CD4-positive, alpha-beta T cell treated with Interleukin-4 for 4 hours (primary cell): ENCODE results near the gene GIMAP5.

Source experiments
- DNase-seq: peaks from one replicate; pipeline ENCODE4 v3.0.0-alpha.2; 2020

The GIMAP5 gene

GRCh38 chr7:150737265-150738055, at the start of gene GIMAP5:
Gene GIMAP5 (plus strand): TSS chr7:150737418. CDS start chr7:150740885, 3,467 bp downstream.
- peak; percentile 84 for DNase-seq

GRCh38 chr7:150688630-150689029, 48.6 kb upstream of the GIMAP5 start:
- no peak for DNase-seq

GRCh38 chr7:150695654-150696053, 41.6 kb upstream of the GIMAP5 start:
- DNase-seq, result no peak

- DNase-seq, result no peak
Measured at GRCh38 chr7:150703209-150703608, 34.0 kb upstream of the GIMAP5 start.

GRCh38 chr7:150715293-150715692, 21.9 kb upstream of the GIMAP5 start:
- DNase-seq, result no peak

GRCh38 chr7:150715738-150716137, 21.5 kb upstream of the GIMAP5 start:
- DNase-seq, result no peak

- DNase-seq, result peak; percentile 89
Measured at GRCh38 chr7:150716368-150716767, 20.9 kb upstream of the GIMAP5 start, which contains the start of gene GIMAP1. Gene GIMAP1 (plus strand): TSS chr7:150716613. CDS start chr7:150719048, 2,435 bp downstream.

- no peak for DNase-seq
Measured at GRCh38 chr7:150716939-150717338, 20.3 kb upstream of the GIMAP5 start.

- DNase-seq, result peak; percentile 64
Measured at GRCh38 chr7:150717814-150718420, 19.3 kb upstream of the GIMAP5 start.

GRCh38 chr7:150719436-150719835, 17.8 kb upstream of the GIMAP5 start:
- DNase-seq, result no peak

GRCh38 chr7:150719960-150720891, 17.0 kb upstream of the GIMAP5 start:
- DNase-seq, result no peak

- no peak for DNase-seq
Measured at GRCh38 chr7:150721970-150722373, 15.2 kb upstream of the GIMAP5 start.

- DNase-seq, result no peak
Measured at GRCh38 chr7:150722431-150722931, 14.7 kb upstream of the GIMAP5 start.

- no peak for DNase-seq
Measured at GRCh38 chr7:150723467-150723866, 13.8 kb upstream of the GIMAP5 start.

GRCh38 chr7:150727381-150727780, 9.8 kb upstream of the GIMAP5 start:
- DNase-seq, result no peak

- DNase-seq, result no peak
Measured at GRCh38 chr7:150728011-150728410, 9.2 kb upstream of the GIMAP5 start.

GRCh38 chr7:150728609-150729008, 8.6 kb upstream of the GIMAP5 start:
- DNase-seq, result no peak

GRCh38 chr7:150731916-150732315, 5.3 kb upstream of the GIMAP5 start:
- DNase-seq, result peak; percentile 68

GRCh38 chr7:150732786-150733481, 4.3 kb upstream of the GIMAP5 start:
- DNase-seq, result no peak

- no peak for DNase-seq
Measured at GRCh38 chr7:150733482-150734095, 3.6 kb upstream of the GIMAP5 start.

GRCh38 chr7:150734254-150734653, 3.0 kb upstream of the GIMAP5 start:
- DNase-seq, result no peak
